Endothelial cell (in vitro differentiated cells): ENCODE measurements around the gene DENND1A. TPM values are rescaled to one million over a fixed set of nuclear protein-coding genes. Genes with fewer than 3 reads are reported as not detected.
"Not testable (repeated sequence)": the region's sequence is repeated elsewhere in the genome, so short reads cannot be mapped to it uniquely, and the experiment has no call there.

Experiments used
- DNase-seq: peaks from one replicate; pipeline ENCODE4 v3.0.0; 2021; ENCODE audit warnings: low spot score
- H3K27ac Mint-ChIP-seq: one replicate; pipeline ENCODE4 v1.8.0; 2021; ENCODE audit warnings: mixed read lengths, inconsistent platforms; ENCODE audit not compliant: unreplicated experiment
- H3K27me3 Mint-ChIP-seq: one replicate; pipeline ENCODE4 v1.8.0; 2021; ENCODE audit warnings: mild to moderate bottlenecking, moderate library complexity, mixed read lengths, inconsistent platforms; ENCODE audit not compliant: unreplicated experiment
- H3K36me3 Mint-ChIP-seq: one replicate; pipeline ENCODE4 v1.8.0; 2021; ENCODE audit warnings: mild to moderate bottlenecking, low read depth, mixed read lengths, inconsistent platforms; ENCODE audit not compliant: unreplicated experiment
- H3K4me1 Mint-ChIP-seq: one replicate; pipeline ENCODE4 v1.8.0; 2021; ENCODE audit warnings: mild to moderate bottlenecking, mixed read lengths, inconsistent platforms; ENCODE audit not compliant: unreplicated experiment
- H3K4me3 Mint-ChIP-seq: one replicate; pipeline ENCODE4 v1.8.0; 2021; ENCODE audit warnings: mild to moderate bottlenecking, mixed read lengths, inconsistent platforms; ENCODE audit not compliant: unreplicated experiment
- H3K9me3 Mint-ChIP-seq: one replicate; pipeline ENCODE4 v1.8.0; 2021; ENCODE audit warnings: mixed read lengths, inconsistent platforms; ENCODE audit not compliant: unreplicated experiment
- total RNA-seq: library from RNA; stranded (reverse); fragmentation: NEBNext Ultra II Directional; extraction: Animal tissue kit (Norgen Biotek cat#: 25700); gene quantifications from one replicate; pipeline ENCODE4 v1.2.1, GENCODE V29; 2021; ENCODE audit not compliant: unreplicated experiment
- TF ChIP-seq, protein P1 (sequence below): fragments of 200-600 bp; sonication (generic); IDR thresholded peaks from one replicate; pipeline ENCODE4 v1.5.0; 2021; ENCODE audit warnings: antibody characterized with exemption; ENCODE audit not compliant: unreplicated experiment

DENND1A gene
- total RNA-seq, 1 donor from 2014 or later, result 14.1 TPM

DNA sequence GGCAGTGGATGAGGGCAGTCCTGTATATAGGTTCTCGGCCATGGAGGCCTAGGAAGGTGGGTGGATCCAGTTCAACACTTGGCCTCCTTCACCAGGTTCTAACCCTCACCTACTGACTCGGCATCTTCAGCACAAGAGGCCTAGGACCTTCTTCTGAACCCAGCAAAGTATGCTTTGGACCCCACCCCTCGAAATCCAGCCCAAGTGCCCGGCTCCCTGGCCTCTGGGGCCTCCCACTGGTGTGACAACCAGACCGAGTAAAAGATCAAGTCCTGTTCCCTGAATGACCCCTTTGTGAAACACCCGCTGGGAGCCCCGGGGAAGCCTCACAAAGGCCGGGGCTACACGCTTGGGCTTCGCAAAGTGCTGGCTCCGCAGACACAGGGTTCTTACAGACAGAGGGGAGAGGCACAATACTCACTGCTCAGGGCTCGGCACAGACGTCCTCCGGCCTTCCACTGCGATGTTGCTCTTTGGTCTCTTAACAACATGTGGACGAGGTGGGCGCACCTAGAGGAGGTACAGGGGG lies 526.9 kb downstream of the DENND1A start:
- Mint-ChIP-seq H3K27ac (no peak overlapping the region), H3K27me3 (peaks cover 4% of the 10 kb centered on the region), H3K4me3 (no peak overlapping the region), H3K4me1 (peaks cover 4% of the 10 kb centered on the region), H3K36me3 (peaks cover 4% of the 10 kb centered on the region), H3K9me3 (no peaks in the 10 kb centered on the region)
- TF ChIP-seq, protein P1, sequence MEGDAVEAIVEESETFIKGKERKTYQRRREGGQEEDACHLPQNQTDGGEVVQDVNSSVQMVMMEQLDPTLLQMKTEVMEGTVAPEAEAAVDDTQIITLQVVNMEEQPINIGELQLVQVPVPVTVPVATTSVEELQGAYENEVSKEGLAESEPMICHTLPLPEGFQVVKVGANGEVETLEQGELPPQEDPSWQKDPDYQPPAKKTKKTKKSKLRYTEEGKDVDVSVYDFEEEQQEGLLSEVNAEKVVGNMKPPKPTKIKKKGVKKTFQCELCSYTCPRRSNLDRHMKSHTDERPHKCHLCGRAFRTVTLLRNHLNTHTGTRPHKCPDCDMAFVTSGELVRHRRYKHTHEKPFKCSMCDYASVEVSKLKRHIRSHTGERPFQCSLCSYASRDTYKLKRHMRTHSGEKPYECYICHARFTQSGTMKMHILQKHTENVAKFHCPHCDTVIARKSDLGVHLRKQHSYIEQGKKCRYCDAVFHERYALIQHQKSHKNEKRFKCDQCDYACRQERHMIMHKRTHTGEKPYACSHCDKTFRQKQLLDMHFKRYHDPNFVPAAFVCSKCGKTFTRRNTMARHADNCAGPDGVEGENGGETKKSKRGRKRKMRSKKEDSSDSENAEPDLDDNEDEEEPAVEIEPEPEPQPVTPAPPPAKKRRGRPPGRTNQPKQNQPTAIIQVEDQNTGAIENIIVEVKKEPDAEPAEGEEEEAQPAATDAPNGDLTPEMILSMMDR, result no peak
- DNase-seq, result no peak

- H3K27ac Mint-ChIP-seq, result no peak overlapping the region
- H3K4me3 Mint-ChIP-seq, result no peak overlapping the region
- TF ChIP-seq, protein P1, result peak; percentile 68
- peak; percentile 60 for DNase-seq
- H3K36me3 Mint-ChIP-seq, result no peaks in the 10 kb centered on the region
- H3K4me1 Mint-ChIP-seq, result no peaks in the 10 kb centered on the region
- H3K9me3 Mint-ChIP-seq, result no peaks in the 10 kb centered on the region
- no peaks in the 10 kb centered on the region for H3K27me3 Mint-ChIP-seq
These were observed 527.9 kb downstream of the DENND1A start for GRCh38 chr9:123401879-123402513.

- Mint-ChIP-seq H3K4me1 (no peaks in the 10 kb centered on the region), H3K9me3 (no peaks in the 10 kb centered on the region), H3K4me3 (no peak overlapping the region), H3K27ac (no peak overlapping the region), H3K36me3 (no peaks in the 10 kb centered on the region), H3K27me3 (no peaks in the 10 kb centered on the region)
- no peak for DNase-seq
- TF ChIP-seq, protein P1, result no peak
These were observed 528.9 kb downstream of the DENND1A start for GRCh38 chr9:123400926-123401503.

GRCh38 chr9:123399803-123400378 lies 530.0 kb downstream of the DENND1A start:
- Mint-ChIP-seq H3K4me1 (peaks cover under 1% of the 10 kb centered on the region), H3K9me3 (no peaks in the 10 kb centered on the region), H3K4me3 (no peak overlapping the region), H3K36me3 (no peaks in the 10 kb centered on the region), H3K27ac (no peak overlapping the region), H3K27me3 (no peaks in the 10 kb centered on the region)
- TF ChIP-seq, protein P1, result peak; percentile 77
- DNase-seq, result peak; percentile 72

GRCh38 chr9:123398938-123399337 lies 531.0 kb downstream of the DENND1A start:
- H3K36me3 Mint-ChIP-seq, H3K9me3 Mint-ChIP-seq, H3K4me1 Mint-ChIP-seq, H3K27ac Mint-ChIP-seq, H3K4me3 Mint-ChIP-seq, DNase-seq, H3K27me3 Mint-ChIP-seq: not testable (repeated sequence)
